ENCODE data around the gene TMEM156.
"Not testable (repeated sequence)": the region's sequence is repeated elsewhere in the genome, so short reads cannot be mapped to it uniquely, and the experiment has no call there.

TMEM156 gene

DNA sequence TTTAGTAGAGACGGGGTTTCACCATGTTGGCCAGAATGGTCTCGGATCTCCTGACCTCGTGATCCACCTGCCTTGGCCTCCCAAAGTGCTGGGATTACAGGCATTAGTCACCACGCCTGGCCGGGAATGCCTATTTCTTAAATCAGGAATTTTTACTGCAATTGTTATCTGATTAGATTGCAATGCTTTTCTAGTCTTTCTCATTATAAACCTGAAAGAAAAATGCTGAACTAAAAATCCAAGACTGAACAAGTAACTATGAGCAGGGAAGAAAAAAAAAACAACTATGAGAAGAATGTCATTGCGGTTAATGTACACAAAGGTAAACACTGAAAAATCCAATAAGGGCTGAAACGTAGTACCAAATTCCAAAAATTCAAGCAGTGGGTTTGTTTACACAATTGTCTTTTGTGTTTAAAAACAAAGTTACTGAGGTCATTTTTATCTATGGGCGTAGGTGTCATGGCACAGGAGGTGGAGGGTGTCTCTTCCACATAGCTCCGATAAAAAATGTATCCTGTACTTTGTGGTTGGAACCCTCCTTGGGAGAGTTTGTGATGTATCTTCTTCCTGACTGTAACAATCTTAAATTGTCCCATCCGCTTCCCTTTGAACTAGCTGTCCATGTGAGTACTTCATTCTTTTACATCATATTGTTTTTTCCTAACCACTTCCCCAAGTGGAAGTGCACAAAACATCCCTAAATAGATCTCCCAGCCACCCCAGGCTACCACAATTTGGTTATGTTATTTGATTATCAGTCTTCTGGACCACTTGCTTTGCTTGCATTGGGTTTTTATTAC, 11.1 kb upstream of the TMEM156 start:
- FAIRE-seq, result no peak

DNA sequence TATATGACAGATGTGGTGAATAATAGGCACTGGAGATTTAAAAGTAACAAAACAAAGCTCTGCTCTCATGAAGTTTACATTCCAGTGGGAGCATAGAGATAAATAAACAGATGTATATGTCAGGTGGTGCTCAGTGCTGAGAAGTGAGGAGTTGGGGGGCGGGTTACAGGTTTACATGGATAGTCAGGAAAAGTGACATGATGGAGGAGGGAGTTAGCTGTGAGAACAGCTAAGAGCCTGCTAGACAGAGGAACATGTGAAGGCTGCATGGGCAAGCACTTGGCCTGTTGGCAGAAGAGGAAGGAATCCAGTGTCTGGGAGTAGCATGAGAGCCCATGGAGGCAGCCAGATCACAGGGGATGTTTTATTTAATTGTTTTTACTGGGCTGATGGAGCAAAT, 10.2 kb upstream of the TMEM156 start:
- no peak for FAIRE-seq

DNA sequence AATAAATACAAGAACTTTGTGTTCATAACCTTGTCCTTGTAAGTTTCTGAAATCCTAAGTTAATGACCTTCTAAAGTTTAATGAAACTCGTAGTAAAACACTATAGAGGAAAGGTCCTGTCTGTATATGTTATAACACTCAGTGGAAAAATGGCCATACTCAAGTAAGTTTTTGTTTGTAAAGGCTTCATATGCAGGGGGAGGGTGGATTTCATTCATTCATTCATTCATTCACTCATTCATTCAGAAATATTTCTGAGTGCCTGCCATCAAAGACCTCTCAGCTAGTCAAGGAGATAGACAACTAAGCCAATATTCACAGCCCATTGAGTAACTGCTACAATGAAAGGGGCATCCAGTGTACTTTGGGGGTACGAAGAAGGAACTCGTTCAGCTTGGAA, 6.9 kb upstream of the TMEM156 start:
- no peak for FAIRE-seq

DNA sequence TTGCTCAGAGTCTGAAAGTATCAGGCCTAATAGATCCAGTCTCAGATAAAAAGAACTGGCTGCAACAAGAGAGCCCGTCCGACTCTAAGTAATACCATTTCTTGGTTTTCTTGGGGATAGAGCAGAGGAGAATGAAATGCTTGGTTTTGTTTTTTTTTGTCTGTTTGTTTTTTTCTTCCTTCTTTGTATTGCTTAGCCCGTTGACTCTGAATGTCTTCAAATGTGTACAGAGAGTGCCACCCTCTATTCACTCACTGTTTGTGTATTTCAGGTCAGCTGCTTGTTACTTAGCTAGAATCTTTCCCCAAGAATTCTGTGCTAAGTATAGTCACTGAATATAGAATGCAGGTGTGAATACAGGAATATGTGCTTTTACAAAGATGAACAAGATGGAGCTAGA, 5.7 kb upstream of the TMEM156 start:
- FAIRE-seq, result no peak

DNA sequence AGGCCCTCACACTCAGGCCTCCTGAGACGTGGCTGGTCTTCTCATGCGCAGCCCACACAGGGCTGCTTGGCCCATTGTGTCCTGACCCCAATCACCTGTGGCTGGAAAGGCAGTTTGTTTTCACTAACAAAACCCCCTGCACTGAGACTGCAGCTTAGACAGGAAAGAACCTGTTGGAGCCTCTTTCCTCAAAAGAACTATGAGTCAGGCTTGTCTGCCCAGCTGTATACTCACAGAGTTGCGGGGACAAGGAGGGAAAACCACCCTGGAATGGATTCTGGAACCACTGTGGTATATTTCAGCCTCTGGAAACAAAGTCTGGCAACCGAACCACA, 5.2 kb upstream of the TMEM156 start:
- no peak for FAIRE-seq

DNA sequence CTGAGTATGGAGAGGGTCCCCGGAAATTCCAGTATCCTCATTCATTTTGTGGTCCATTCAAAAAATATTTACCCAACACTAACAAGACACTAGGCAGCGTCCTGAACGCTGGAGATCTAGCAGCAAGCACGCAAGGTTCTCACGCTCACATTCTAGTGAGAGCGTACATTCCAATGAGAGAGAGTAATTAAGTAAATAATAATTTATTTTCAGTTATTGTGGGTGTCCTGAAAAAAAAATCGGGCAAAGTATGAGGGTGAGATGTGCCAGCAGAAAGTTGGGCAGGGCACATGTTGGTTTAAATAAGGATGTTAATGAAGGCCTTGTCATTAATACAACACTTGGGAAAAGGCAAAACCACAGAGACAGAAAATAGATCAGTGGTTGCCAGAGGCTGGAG, 4.0 kb upstream of the TMEM156 start:
- FAIRE-seq, result no peak

DNA sequence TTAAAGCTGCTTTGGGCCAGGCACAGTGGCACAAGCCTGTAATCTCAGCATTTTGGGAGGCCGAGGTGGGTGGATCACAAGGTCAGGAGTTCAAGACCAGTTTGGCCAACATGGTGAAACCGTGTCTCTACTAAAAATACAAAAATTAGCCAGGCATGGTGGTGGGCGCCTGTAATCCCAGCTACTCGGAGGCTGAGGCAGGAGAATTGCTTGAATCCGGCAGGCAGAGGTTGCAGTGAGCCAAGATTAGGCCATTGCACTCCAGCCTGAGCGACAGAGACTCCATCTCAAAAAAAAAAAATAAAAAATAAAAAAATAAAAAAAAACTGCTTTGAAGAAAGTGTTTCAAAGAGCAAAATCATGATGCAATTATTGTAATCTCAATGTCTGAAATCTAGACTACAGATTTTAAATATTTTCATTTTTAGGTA, 604 bp downstream of the TMEM156 start:
- not testable (repeated sequence) for FAIRE-seq

DNA sequence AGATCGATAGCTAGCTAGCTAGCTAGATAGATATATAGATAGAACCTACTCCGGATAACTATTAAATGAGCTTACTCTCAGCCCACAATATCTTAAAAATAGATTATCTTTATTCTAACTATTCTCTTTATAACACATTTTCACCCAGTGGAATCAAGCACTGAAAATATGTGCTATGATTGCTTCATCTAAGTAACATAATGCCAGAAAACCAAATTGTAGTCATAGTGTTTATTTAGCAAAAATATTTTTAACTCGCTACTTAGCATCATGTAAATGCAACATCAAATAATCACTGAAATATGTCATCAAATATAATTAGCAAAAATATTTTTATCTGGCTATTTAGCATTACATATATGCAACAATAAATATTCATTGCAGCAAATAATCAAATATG, 1.5 kb downstream of the TMEM156 start:
- no peak for FAIRE-seq

DNA sequence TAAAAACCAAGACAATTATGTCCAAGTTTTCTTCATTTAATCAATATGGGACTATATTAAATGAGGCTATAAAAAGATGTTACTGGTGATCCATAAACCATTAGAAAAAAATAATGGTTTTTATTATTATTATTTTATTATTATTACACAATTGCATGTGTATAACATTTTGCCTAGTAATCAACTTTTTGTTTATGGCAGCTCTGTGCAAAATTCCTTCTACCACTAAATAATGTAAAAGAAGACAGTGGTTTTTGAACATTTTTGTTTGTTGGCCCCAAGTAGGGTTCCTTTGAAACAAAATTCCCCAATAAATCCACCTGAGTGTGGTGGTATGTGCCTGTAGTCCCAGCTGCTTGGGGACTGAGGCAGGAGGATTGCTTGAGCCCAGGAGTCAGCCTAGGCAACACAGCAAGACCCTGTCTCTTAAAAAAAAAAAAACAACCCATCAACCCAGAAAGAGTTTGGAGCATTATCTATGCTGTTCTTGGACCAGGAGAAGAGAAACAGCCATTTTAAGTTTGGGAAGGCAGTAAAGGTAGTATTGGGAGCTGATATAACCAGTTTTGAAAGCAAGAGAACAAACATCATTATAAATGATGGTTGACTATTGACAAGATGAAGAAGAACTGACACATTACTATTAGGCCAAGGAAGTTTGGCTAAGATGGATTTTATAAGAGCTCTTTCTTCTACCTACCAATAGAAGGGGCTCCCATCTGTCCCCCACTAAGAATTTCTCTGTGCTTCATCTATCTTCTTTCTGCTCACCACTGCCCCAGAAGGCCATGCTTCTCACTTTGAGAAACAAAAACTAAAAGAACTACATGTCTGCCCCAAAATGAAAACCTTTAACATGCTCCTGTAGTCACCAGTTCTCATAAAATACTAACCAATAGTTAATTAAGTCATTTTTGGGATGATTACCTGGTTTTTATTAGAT, 2.2 kb downstream of the TMEM156 start:
- FAIRE-seq, result no peak

DNA sequence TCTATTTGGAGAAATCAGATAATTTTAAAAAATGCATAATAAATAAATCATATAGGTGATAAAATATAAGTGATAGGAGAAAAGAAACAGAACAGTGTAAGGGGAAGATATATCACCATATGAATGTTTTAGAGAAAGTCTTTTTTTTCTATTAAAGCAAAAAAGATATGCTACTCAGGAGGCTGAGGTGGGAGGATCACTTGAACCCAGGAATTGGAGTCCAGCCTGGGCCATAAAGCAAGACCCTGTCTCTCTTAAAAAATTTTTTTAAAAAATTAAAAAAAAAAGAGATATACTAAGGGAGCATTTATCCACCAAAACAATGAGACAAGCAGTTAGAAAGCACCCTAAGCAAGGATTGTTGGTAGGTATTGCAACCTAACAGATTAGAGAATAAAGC, 6.1 kb downstream of the TMEM156 start:
- FAIRE-seq, result no peak

DNA sequence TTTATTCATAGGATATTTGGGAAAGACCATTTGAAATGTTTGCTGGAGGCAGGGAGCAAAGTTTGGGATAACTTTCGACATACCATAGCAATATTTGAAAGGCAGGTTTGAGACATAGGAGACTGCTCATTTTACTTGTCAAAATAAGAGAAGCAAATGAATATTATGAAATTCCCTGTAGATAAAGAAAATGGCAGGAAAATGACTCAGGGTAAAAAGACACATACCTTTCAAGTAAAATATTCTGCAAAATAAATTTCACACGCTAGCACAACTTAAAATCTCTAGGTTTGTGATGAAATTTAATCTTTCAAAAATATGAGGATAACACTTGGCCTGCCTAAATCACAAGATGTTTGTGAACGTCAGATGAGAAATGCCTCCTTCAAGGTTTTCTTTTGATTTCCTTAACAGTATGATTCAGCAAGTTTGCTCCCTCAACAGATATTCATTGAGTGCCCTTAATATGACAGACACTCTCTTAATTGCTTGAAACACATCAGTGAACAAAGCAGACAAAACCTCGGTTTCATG, 6.6 kb downstream of the TMEM156 start:
- no peak for FAIRE-seq

DNA sequence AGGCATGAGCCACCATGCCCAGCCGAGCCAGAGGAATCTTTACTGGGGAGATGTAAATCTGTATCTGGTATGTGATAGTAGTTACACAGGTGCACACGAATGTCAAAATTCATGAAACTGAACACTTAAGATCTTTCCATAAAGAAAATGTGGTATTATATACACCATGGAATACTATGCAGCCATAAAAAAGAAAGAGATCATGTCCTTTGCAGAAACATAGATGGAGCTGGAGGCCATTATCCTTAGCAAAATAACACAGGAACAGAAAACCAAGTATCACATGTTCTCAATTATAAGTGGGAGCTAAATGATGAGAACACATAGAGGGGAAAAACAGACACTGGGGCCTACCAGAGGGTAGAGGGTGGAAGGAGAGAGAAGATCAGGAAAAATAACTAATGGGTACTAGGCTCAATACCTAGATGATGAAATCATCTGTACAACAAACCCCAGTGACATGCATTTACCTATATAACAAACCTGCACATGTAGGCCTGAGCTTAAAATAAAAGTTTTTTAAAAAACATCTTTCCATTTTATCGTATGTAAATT, 7.8 kb downstream of the TMEM156 start:
- FAIRE-seq, result no peak

DNA sequence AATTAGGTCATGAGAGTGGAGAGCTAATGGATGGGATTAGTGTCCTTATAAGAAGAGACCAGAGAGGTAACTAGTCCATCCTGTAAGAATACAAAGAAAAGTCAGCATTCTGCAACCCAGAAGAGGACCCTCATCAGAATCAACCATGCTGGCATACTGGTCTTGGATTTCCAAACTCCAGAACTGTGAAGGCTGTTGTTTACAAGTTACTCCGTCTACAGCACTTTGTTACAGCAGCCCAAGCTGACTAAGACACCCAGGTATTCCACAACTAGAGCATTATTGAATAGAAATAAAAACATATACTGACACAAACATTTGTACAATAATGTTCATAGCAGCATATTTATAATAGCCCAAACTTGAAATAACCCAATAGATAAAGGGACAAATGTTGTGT, 9.2 kb downstream of the TMEM156 start:
- FAIRE-seq, result no peak

DNA sequence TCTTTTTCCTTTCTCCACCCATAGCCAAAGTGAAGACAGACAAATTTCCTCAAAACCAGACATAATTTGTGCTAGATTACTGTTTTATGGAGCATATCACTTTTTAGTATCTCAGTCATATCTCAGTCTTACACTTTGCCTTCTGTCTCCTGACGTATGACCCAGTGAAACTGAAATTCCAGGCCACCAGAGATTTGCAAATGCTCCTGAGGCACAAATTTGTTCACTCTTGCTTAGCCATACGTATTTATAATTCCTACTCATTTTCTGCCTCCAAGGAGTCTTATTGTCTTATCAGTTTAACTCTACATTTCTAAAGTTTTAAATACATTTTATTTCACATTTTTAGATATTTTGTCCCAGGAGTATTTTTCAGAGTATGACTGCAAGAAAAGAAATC, 10.0 kb downstream of the TMEM156 start:
- FAIRE-seq, result no peak

DNA sequence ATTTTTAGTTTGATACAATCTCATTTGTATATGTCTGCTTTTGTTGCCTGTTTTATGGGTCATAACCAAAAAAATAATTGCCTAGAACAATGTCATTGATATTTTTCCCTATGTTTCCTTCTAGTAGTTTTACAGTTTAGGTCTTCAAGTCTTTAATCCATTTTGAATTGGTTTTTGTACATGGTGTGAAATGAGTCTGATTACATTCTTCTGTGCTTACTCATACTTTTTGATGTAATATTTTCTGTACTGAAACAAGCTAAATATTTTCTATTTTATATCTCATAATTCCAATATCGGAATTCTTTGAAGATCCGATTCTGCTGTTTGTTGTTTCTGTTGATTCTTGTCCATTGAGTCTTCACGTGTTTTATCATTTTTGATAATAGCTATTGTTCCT, 10.6 kb downstream of the TMEM156 start:
- FAIRE-seq, result no peak

DNA sequence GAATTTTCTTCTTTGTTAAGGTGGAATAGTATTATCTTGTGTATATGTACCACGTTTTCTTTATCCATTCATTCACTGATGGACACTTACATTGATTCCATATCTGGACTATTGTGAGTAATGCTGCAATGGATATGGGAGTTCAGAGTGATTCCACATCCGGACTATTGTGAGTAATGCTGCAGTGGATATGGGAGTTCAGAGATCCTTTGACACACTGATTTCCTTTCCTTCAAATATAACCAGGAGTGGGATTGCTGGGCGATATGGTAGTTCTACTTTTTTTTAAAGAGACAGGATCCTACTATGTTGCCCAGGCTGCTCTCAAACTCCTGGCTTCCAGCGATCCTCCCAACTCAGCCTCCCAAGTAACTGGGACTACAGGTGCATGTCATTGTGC, 12.1 kb downstream of the TMEM156 start:
- FAIRE-seq, result no peak

DNA sequence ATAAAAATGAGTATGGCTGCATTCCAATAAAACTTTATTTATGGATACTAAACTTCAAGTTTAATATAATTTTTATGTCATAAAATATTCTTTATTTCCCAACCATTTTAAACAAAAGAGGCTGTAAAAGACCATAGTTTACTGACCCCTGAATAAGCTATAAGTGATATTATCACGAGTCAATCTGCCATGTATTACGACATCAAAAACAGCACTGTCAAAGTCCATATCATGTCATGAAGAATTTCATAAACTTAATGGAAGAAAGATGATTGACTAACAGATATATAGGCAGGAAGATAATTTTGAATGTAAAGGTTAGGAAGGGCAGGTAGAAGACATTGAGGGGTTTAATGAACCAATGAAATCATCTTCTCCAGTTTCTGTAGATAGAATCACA, 18.2 kb downstream of the TMEM156 start:
- FAIRE-seq, result no peak

DNA sequence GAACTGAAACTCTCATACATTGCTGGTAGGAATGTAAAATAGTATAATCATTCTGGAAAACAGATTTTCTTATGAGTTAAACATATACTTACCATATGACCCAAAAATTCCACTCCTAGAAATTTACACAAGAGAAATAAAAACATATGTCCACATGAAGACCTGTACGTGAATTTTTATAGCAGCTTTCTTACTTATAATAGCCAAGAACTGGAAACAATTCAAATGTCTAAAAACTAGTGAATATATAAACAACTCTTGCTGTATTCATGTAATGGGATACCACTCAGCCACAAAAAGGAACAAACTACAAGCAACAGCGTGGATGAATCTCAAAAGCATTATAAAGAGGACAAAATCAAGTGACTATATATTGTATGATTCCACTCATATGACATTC, 27.5 kb downstream of the TMEM156 start:
- no peak for FAIRE-seq

DNA sequence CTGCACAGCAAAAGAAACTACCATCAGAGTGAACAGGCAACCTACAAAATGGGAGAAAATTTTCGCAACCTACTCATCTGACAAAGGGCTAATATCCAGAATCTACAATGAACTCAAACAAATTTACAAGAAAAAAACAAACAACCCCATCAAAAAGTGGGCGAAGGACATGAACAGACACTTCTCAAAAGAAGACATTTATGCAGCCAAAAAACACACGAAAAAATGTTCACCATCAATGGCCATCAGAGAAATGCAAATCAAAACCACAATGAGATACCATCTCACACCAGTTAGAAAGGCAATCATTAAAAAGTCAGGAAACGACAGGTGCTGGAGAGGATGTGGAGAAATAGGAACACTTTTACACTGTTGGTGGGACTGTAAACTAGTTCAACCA, 30.2 kb downstream of the TMEM156 start:
- not testable (repeated sequence) for FAIRE-seq

DNA sequence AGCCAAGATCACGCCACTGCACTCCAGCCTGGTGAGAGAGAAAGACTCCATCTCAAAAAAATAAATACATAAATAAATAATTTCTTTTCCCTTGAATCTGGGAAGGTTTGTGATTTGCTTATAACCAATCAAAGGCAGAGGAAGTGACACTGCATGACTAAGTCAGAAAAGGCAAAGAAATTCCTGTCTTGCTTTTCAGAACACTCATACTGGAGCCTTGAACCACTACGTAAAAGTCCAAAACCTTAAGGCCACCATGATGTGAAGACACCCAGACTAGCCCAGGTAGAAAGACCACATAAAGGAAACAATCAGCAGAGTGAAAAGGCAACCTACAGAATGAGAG, 36.6 kb downstream of the TMEM156 start:
- no peak for FAIRE-seq

DNA sequence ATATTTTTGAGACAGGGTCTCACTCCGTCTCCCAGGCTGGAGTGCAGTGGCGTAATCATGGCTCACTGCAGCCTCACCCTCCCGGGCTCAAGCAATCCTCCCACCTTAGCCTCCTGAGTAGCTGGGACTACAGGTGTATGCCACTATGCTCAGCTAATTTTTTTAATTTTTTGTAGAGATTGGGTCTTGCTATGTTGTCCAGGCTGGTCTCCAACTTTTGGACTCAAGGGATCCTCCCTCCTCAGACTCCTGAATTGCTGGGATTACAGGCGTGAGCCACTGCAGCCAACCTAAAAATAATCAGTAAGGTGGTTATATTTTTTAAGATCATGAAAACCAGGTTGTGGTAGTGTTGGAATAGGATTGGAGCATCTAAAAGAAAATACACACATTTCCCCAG, 38.1 kb downstream of the TMEM156 start:
- no peak for FAIRE-seq

DNA sequence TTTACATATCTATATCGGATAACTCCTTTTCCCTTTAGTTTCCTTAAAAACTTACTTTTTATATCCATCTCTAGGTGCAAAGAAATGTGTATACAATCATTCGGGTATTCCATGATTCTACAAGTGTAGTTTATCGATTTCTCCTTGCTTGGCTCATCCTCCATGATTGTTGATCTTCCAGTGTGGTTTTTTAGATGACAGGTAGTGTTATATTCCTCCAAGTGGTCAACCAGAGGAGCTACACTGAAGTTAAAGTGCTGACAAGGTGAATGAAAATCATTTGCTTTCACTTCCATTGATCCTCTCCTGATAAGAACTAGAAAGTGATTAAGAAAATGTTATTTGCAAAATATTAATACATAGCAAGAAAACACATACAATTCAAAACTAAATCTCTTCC, 38.5 kb downstream of the TMEM156 start:
- FAIRE-seq, result no peak

DNA sequence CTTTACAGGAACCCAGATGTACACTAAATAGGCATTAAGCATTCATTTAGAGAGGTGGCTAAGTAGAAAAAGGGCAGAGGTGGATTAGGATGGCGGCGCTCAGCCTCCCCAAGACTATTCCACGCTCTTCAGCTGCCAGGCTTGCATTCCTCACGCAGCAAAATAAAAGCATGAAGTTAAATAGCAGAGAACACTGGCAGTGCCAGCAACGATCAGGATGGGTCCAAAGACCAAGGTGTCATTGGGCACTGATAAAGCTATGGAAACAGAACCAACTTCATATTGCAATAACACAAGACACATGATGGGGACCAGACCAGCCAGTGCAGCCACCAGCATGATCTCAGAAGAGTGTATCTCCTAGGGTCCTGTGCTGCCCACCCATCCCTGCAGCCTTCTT, 42.0 kb downstream of the TMEM156 start:
- no peak for FAIRE-seq

DNA sequence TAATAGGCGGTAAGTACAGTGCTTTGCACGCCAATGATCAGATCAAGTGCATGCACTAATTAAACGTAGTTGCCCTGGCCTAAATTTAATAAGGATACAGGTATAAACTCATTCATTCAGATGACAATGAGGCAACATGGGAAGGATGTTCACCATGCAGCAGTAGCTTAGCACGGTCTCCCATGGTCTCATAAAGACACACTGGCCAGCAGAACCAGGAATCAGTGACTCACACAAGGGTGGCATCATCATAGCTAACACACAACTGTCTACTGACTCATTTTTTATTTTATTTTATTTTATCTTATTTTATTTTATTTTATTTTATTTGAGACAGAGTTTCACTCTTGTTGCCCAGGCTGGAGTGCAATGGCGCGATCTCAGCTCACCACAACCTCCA, 42.7 kb downstream of the TMEM156 start:
- FAIRE-seq, result no peak

All from endometrium (tissue), 2 donors.